Measurements from ENCODE around the gene SMC6.

SMC6 gene

GRCh38 chr2:17729880-17730279 is 23.7 kb downstream of the SMC6 start:
- no peak overlapping the region for H2AFZ ChIP-seq (ENCODE audit: low read depth, low read length)
- no peaks in the 10 kb centered on the region for H3K27me3 ChIP-seq (ENCODE audit: insufficient read depth, low read length)
- H3K9me3 ChIP-seq (ENCODE audit: low read length), result no peaks in the 10 kb centered on the region
- H3K4me1 ChIP-seq (ENCODE audit: insufficient read depth, low read length), result no peaks in the 10 kb centered on the region
- H3K36me3 ChIP-seq (ENCODE audit: insufficient read depth, low read length), result peaks cover 43% of the 10 kb centered on the region
- no peak overlapping the region for H3K4me3 ChIP-seq (ENCODE audit: low read length)

- H3K27me3 ChIP-seq (ENCODE audit: insufficient read depth, low read length), result no peaks in the 10 kb centered on the region
- no peaks in the 10 kb centered on the region for H3K4me1 ChIP-seq (ENCODE audit: insufficient read depth, low read length)
- H3K9me3 ChIP-seq (ENCODE audit: low read length), result no peaks in the 10 kb centered on the region
- no peak overlapping the region for H3K4me3 ChIP-seq (ENCODE audit: low read length)
- H2AFZ ChIP-seq (ENCODE audit: low read depth, low read length), result no peak overlapping the region
- H3K36me3 ChIP-seq (ENCODE audit: insufficient read depth, low read length), result peaks cover 49% of the 10 kb centered on the region
Observed at GRCh38 chr2:17728210-17728609, 25.4 kb downstream of the SMC6 start.

DNA sequence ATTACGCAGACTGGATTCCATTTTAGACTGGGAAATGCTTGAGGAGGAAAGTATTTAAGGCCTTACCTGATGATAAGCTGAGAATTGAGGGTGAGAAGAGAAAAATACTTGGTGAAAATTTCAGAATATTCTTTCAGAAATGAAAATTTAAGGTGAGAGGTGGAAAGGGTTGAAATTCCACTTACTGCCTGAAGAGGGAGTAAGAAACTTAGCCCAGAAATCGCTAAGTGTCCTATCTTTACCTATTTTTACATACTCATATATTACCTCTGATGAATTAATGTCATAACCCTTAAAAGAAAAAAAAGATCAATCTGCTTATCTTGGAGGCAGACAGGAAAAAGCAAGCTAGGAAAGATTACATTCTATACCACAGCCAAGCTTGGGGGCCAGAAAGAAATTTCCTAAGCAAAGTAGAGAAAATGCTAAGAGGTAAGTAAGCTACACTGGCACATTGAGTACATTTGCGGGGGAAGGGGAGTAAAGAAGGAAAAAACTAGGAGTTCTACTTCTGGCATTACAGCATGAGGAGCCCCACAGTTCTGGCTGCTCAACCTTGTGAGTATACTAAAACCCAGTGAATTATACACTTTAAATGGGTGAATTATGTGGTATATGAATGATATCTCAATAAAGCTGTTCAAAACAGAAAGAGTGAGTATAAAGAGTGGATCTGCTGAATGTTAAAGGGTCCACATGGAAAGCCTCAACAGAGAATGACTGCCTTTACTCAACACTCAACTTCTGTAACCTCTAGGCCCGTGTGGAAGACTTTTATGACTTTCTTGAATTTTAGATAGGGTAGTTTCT is 33.8 kb downstream of the SMC6 start:
- peaks cover 68% of the 10 kb centered on the region for H3K36me3 ChIP-seq (ENCODE audit: insufficient read depth, low read length)

GRCh38 chr2:17718689-17719088 is 34.9 kb downstream of the SMC6 start:
- H3K4me1 ChIP-seq (ENCODE audit: insufficient read depth, low read length), result no peaks in the 10 kb centered on the region
- no peaks in the 10 kb centered on the region for H3K27me3 ChIP-seq (ENCODE audit: insufficient read depth, low read length)
- no peak overlapping the region for H3K4me3 ChIP-seq (ENCODE audit: low read length)
- H3K36me3 ChIP-seq (ENCODE audit: insufficient read depth, low read length), result peaks cover 69% of the 10 kb centered on the region
- no peaks in the 10 kb centered on the region for H3K9me3 ChIP-seq (ENCODE audit: low read length)
- no peak overlapping the region for H2AFZ ChIP-seq (ENCODE audit: low read depth, low read length)

More for the DNA sequence above, 33.8 kb downstream of the SMC6 start:
- Histone ChIP-seq H3K9me3 (ENCODE audit: low read length) (no peaks in the 10 kb centered on the region), H3K4me3 (ENCODE audit: low read length) (no peak overlapping the region), H3K27me3 (ENCODE audit: insufficient read depth, low read length) (no peaks in the 10 kb centered on the region), H2AFZ (ENCODE audit: low read depth, low read length) (no peak overlapping the region), H3K4me1 (ENCODE audit: insufficient read depth, low read length) (no peaks in the 10 kb centered on the region)

GRCh38 chr2:17717666-17718065 is 35.9 kb downstream of the SMC6 start:
- Histone ChIP-seq H3K4me1 (ENCODE audit: insufficient read depth, low read length) (no peaks in the 10 kb centered on the region), H3K9me3 (ENCODE audit: low read length) (no peaks in the 10 kb centered on the region), H3K36me3 (ENCODE audit: insufficient read depth, low read length) (peaks cover 69% of the 10 kb centered on the region), H2AFZ (ENCODE audit: low read depth, low read length) (no peak overlapping the region), H3K4me3 (ENCODE audit: low read length) (no peak overlapping the region), H3K27me3 (ENCODE audit: insufficient read depth, low read length) (no peaks in the 10 kb centered on the region)

DNA sequence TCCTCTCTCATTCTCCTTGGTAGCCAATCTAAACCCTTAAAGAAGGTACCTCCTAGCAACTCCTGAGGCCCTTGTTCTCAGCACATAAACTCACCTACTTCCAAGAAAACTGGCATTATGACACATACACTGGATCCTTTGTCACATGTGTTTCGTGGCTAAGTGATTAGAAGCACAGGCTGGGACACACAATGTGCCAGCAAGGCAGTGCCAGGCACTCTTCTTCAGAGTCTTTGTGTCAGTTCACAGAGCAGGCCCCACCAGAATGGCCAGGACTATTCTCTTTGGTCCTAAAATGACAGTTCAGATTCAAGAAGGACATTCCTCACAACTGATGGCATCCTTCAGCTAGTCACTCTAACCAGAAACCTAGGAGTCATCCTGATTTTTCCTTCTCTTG is 40.3 kb downstream of the SMC6 start:
- Histone ChIP-seq H3K4me1 (ENCODE audit: insufficient read depth, low read length) (no peaks in the 10 kb centered on the region), H3K27me3 (ENCODE audit: insufficient read depth, low read length) (no peaks in the 10 kb centered on the region), H3K9me3 (ENCODE audit: low read length) (no peaks in the 10 kb centered on the region), H3K36me3 (ENCODE audit: insufficient read depth, low read length) (peaks cover 72% of the 10 kb centered on the region), H2AFZ (ENCODE audit: low read depth, low read length) (no peak overlapping the region), H3K4me3 (ENCODE audit: low read length) (no peak overlapping the region)

DNA sequence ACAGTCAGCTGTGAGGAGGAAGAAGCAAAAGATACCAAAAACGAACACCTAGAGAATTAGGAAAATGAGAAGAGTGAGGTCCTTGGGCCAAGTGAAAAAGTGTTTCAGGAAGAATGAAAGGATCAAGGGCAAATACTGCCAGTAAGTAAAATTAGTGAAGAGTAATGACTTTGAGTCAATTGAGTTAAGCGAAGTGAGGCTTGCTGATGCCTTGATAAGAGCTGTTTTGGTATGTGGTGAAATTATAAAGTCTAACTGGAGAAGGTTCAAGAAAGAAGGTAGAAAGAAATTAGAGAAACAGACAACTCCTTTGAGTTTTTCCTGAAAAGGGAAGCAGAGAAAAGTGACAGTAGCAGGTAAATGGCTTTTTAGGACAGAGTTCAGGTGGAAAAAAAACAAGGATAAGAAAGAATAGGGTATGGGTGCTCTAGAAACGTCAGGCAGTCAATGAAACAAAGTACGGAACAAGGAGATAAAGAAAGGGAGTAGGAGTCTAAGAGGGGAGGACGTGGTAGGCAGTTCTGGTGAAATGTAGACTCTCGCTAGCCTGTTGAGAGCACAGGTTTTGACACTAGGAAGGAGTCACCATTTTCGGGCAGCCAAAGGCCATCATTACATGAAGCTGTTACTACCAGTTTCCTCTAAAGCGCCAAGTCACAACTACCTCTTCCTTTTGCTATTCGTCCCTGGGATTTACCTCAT is 42.9 kb downstream of the SMC6 start:
- H3K27me3 ChIP-seq (ENCODE audit: insufficient read depth, low read length), result no peaks in the 10 kb centered on the region
- peaks cover 64% of the 10 kb centered on the region for H3K36me3 ChIP-seq (ENCODE audit: insufficient read depth, low read length)
- no peak overlapping the region for H2AFZ ChIP-seq (ENCODE audit: low read depth, low read length)
- no peaks in the 10 kb centered on the region for H3K9me3 ChIP-seq (ENCODE audit: low read length)
- no peaks in the 10 kb centered on the region for H3K4me1 ChIP-seq (ENCODE audit: insufficient read depth, low read length)
- H3K4me3 ChIP-seq (ENCODE audit: low read length), result no peak overlapping the region

GRCh38 chr2:17709897-17710296 is 43.7 kb downstream of the SMC6 start:
- H2AFZ ChIP-seq (ENCODE audit: low read depth, low read length), result no peak overlapping the region
- H3K36me3 ChIP-seq (ENCODE audit: insufficient read depth, low read length), result peaks cover 71% of the 10 kb centered on the region
- H3K9me3 ChIP-seq (ENCODE audit: low read length), result no peaks in the 10 kb centered on the region
- H3K4me3 ChIP-seq (ENCODE audit: low read length), result no peak overlapping the region
- no peaks in the 10 kb centered on the region for H3K27me3 ChIP-seq (ENCODE audit: insufficient read depth, low read length)
- H3K4me1 ChIP-seq (ENCODE audit: insufficient read depth, low read length), result no peaks in the 10 kb centered on the region

GRCh38 chr2:17708501-17708900 is 45.1 kb downstream of the SMC6 start:
- no peaks in the 10 kb centered on the region for H3K9me3 ChIP-seq (ENCODE audit: low read length)
- H3K27me3 ChIP-seq (ENCODE audit: insufficient read depth, low read length), result no peaks in the 10 kb centered on the region
- H3K36me3 ChIP-seq (ENCODE audit: insufficient read depth, low read length), result peaks cover 61% of the 10 kb centered on the region
- H3K4me1 ChIP-seq (ENCODE audit: insufficient read depth, low read length), result no peaks in the 10 kb centered on the region
- H3K4me3 ChIP-seq (ENCODE audit: low read length), result no peak overlapping the region
- H2AFZ ChIP-seq (ENCODE audit: low read depth, low read length), result no peak overlapping the region

DNA sequence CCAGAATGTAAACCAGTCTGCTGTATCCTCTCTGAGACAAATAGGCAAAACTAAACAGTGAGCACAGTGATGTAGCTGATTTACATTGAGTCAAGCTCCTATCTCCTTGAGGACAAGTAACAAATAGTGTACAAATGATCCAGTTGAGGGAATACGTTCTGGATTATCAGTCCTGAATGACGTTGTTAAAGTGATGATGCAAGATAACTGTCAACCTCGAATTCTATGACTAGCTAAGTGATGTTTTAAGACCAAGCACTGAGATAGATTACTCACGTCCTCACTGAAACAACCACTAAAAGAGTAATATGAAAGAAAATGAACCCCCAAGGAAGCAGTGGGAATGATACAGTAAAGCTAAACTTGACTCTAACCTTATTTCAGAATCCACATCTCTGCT is 46.8 kb downstream of the SMC6 start:
- H2AFZ ChIP-seq (ENCODE audit: low read depth, low read length), result no peak overlapping the region
- H3K36me3 ChIP-seq (ENCODE audit: insufficient read depth, low read length), result peaks cover 63% of the 10 kb centered on the region
- no peaks in the 10 kb centered on the region for H3K27me3 ChIP-seq (ENCODE audit: insufficient read depth, low read length)
- no peak overlapping the region for H3K4me3 ChIP-seq (ENCODE audit: low read length)
- no peaks in the 10 kb centered on the region for H3K4me1 ChIP-seq (ENCODE audit: insufficient read depth, low read length)
- no peaks in the 10 kb centered on the region for H3K9me3 ChIP-seq (ENCODE audit: low read length)

- Histone ChIP-seq H3K4me3 (ENCODE audit: low read length) (no peak overlapping the region), H3K4me1 (ENCODE audit: insufficient read depth, low read length) (no peaks in the 10 kb centered on the region), H3K36me3 (ENCODE audit: insufficient read depth, low read length) (peaks cover 45% of the 10 kb centered on the region), H3K27me3 (ENCODE audit: insufficient read depth, low read length) (no peaks in the 10 kb centered on the region), H2AFZ (ENCODE audit: low read depth, low read length) (no peak overlapping the region), H3K9me3 (ENCODE audit: low read length) (peaks cover 3% of the 10 kb centered on the region)
Observed at GRCh38 chr2:17690776-17691175, 62.8 kb downstream of the SMC6 start.

- Histone ChIP-seq H3K36me3 (ENCODE audit: insufficient read depth, low read length) (peaks cover 33% of the 10 kb centered on the region), H3K27me3 (ENCODE audit: insufficient read depth, low read length) (no peaks in the 10 kb centered on the region), H3K9me3 (ENCODE audit: low read length) (peaks cover 3% of the 10 kb centered on the region), H3K4me1 (ENCODE audit: insufficient read depth, low read length) (no peaks in the 10 kb centered on the region), H2AFZ (ENCODE audit: low read depth, low read length) (no peak overlapping the region), H3K4me3 (ENCODE audit: low read length) (no peak overlapping the region)
Observed at GRCh38 chr2:17689010-17689409, 64.6 kb downstream of the SMC6 start.

- peaks cover 29% of the 10 kb centered on the region for H3K36me3 ChIP-seq (ENCODE audit: insufficient read depth, low read length)
- H3K27me3 ChIP-seq (ENCODE audit: insufficient read depth, low read length), result no peaks in the 10 kb centered on the region
- no peaks in the 10 kb centered on the region for H3K4me1 ChIP-seq (ENCODE audit: insufficient read depth, low read length)
- no peak overlapping the region for H3K4me3 ChIP-seq (ENCODE audit: low read length)
- H2AFZ ChIP-seq (ENCODE audit: low read depth, low read length), result no peak overlapping the region
- peaks cover 3% of the 10 kb centered on the region for H3K9me3 ChIP-seq (ENCODE audit: low read length)
Observed at GRCh38 chr2:17688600-17688999, 65.0 kb downstream of the SMC6 start.
